Type B pancreatic cell (in vitro differentiated cells): ENCODE results near the gene DGAT2. TPM values are rescaled to one million over a fixed set of nuclear protein-coding genes. Genes with fewer than 3 reads are reported as not detected.

ENCODE experiments used
- DNase-seq: peaks from one replicate; pipeline ENCODE4 v3.0.0; 2021; ENCODE audit warnings: mixed read lengths; ENCODE audit not compliant: unreplicated experiment; ENCODE audit errors: extremely low spot score
- H3K27ac Mint-ChIP-seq: 2 replicates; pipeline ENCODE4 v1.8.0; 2021; ENCODE audit warnings: mild to moderate bottlenecking, mixed read lengths
- H3K27me3 Mint-ChIP-seq: 2 replicates; pipeline ENCODE4 v1.8.0; 2021; ENCODE audit warnings: mixed read lengths
- H3K36me3 Mint-ChIP-seq: 2 replicates; pipeline ENCODE4 v1.8.0; 2021; ENCODE audit warnings: mixed read lengths
- H3K4me1 Mint-ChIP-seq: one replicate; pipeline ENCODE4 v1.8.0; 2021; ENCODE audit warnings: mixed read lengths; ENCODE audit not compliant: unreplicated experiment
- H3K4me3 Mint-ChIP-seq: 2 replicates; pipeline ENCODE4 v1.8.0; 2021; ENCODE audit warnings: mild to moderate bottlenecking, mixed read lengths
- H3K9me3 Mint-ChIP-seq: 2 replicates; pipeline ENCODE4 v1.8.0; 2021; ENCODE audit warnings: mixed read lengths
- CTCF ChIP-seq: fragments of 200-600 bp; sonication (generic); conservative IDR thresholded peaks from 2 replicates; pipeline ENCODE4 v1.5.0; 2021; ENCODE audit warnings: antibody characterized with exemption, mild to moderate bottlenecking
- total RNA-seq: library from RNA; stranded (reverse); gene quantifications from 2 replicates; pipeline ENCODE4 v1.2.1, GENCODE V29; 2021; ENCODE audit warnings: low replicate concordance

The DGAT2 gene
- total RNA-seq, 1 donor from 2014 or later: 5.9 TPM

- Mint-ChIP-seq H3K9me3 (no peaks in the 10 kb centered on the region), H3K27me3 (no peaks in the 10 kb centered on the region), H3K4me3 (no peak overlapping the region), H3K36me3 (no peaks in the 10 kb centered on the region), H3K4me1 (peaks cover 5% of the 10 kb centered on the region), H3K27ac (no peak overlapping the region)
- no peak for DNase-seq
- no peak for TF ChIP-seq CTCF
These were observed 31.6 kb downstream of the DGAT2 start for GRCh38 chr11:75800136-75800675.

- no peak for DNase-seq
- no peaks in the 10 kb centered on the region for H3K9me3 Mint-ChIP-seq
- no peaks in the 10 kb centered on the region for H3K27me3 Mint-ChIP-seq
- H3K36me3 Mint-ChIP-seq: no peaks in the 10 kb centered on the region
- H3K4me1 Mint-ChIP-seq: peaks cover 5% of the 10 kb centered on the region
- H3K4me3 Mint-ChIP-seq: no peak overlapping the region
- TF ChIP-seq CTCF: no peak
- no peak overlapping the region for H3K27ac Mint-ChIP-seq
These were observed 32.3 kb downstream of the DGAT2 start for GRCh38 chr11:75800728-75801361.

DNA sequence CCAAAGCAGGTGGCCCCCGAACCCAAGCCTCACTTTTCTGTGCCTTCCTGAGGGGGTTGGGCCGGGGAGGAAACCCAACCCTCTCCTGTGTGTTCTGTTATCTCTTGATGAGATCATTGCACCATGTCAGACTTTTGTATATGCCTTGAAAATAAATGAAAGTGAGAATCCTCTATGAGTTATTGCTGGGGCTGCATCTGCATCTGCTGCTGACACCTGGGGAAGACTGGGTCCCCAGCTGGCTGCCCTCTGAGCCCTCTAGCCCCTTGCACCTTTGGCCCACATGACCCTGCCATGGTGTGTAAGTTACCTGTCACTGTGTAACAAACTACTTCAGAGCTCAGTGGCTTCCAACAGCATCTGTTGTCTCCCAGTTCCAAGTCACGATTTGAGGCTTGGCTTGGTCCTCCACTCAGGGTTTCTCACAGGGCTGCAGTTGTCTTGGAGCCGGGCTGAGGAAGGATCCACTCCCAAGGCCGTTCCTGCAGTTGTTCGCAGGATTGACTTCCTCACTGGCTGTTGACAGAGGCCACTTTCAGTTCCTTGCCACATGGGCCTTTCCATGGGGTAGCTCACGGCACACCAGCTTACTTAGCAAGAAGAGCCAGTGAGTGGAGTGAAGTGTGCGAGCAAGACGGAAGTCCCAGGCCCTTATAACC is 32.9 kb downstream of the DGAT2 start:
- TF ChIP-seq CTCF: no peak
- no peaks in the 10 kb centered on the region for H3K27me3 Mint-ChIP-seq
- H3K36me3 Mint-ChIP-seq: no peaks in the 10 kb centered on the region
- H3K4me3 Mint-ChIP-seq: no peak overlapping the region
- H3K4me1 Mint-ChIP-seq: peaks cover 5% of the 10 kb centered on the region
- H3K27ac Mint-ChIP-seq: no peak overlapping the region
- no peaks in the 10 kb centered on the region for H3K9me3 Mint-ChIP-seq
- DNase-seq: no peak

- H3K27ac Mint-ChIP-seq: no peak overlapping the region
- DNase-seq: no peak
These were observed 33.7 kb downstream of the DGAT2 start for GRCh38 chr11:75802021-75802912.

More at GRCh38 chr11:75802021-75802912, 33.7 kb downstream of the DGAT2 start:
- H3K27me3 Mint-ChIP-seq: no peaks in the 10 kb centered on the region
- peaks cover 2% of the 10 kb centered on the region for H3K4me1 Mint-ChIP-seq
- no peaks in the 10 kb centered on the region for H3K9me3 Mint-ChIP-seq
- H3K4me3 Mint-ChIP-seq: no peak overlapping the region
- no peak for TF ChIP-seq CTCF
- H3K36me3 Mint-ChIP-seq: no peaks in the 10 kb centered on the region
